Measurements from ENCODE around the gene MDK.
"Not testable (repeated sequence)": the region's sequence is repeated elsewhere in the genome, so short reads cannot be mapped to it uniquely, and the experiment has no call there.

MDK gene

GRCh38 chr11:46378811-46379481 lies 2.5 kb upstream of the MDK start:
- Histone ChIP-seq H2BK5ac (ENCODE audit: low read length) (no peak overlapping the region), H3K9ac (ENCODE audit: low read length) (no peak overlapping the region), H3K79me1 (ENCODE audit: low read length) (no peaks in the 10 kb centered on the region), H3K23ac (ENCODE audit: low read length) (no peak overlapping the region), H2AK5ac (ENCODE audit: low read length) (no peak overlapping the region), H3K4me1 (ENCODE audit: control insufficient read depth, low read depth, low read length) (peaks cover 3% of the 10 kb centered on the region), H3K56ac (ENCODE audit: low read length) (peak overlapping the region; percentile 35), H3K18ac (ENCODE audit: low read length) (no peak overlapping the region), H3K79me2 (ENCODE audit: control insufficient read depth, insufficient read depth, low read length) (no peaks in the 10 kb centered on the region), H3K36me3 (ENCODE audit: control insufficient read depth, insufficient read depth, low read length) (peaks cover 4% of the 10 kb centered on the region), H3K27me3 (ENCODE audit: insufficient read depth, low read length, poor library complexity) (no peaks in the 10 kb centered on the region), H2BK15ac (replicated peaks; ENCODE audit: low read depth) (no peak overlapping the region), H3K4ac (ENCODE audit: low read depth, low read length) (no peak overlapping the region), H3K4me2 (ENCODE audit: low read length) (no peak overlapping the region), H2BK120ac (ENCODE audit: low read depth, low read length) (no peak overlapping the region), H4K5ac (ENCODE audit: low read length) (no peak overlapping the region), H3K27ac (ENCODE audit: low read depth, low read length) (peak overlapping the region; percentile 14), H3K4me3 (ENCODE audit: low read length) (no peak overlapping the region), H4K8ac (ENCODE audit: low read depth, low read length) (no peak overlapping the region)
- no peak for DNase-seq
- no CpG with 5 or more reads among the region's 20 CpGs for WGBS (ENCODE audit: extremely low coverage, insufficient coverage, low lambda C conversion rate)

DNA sequence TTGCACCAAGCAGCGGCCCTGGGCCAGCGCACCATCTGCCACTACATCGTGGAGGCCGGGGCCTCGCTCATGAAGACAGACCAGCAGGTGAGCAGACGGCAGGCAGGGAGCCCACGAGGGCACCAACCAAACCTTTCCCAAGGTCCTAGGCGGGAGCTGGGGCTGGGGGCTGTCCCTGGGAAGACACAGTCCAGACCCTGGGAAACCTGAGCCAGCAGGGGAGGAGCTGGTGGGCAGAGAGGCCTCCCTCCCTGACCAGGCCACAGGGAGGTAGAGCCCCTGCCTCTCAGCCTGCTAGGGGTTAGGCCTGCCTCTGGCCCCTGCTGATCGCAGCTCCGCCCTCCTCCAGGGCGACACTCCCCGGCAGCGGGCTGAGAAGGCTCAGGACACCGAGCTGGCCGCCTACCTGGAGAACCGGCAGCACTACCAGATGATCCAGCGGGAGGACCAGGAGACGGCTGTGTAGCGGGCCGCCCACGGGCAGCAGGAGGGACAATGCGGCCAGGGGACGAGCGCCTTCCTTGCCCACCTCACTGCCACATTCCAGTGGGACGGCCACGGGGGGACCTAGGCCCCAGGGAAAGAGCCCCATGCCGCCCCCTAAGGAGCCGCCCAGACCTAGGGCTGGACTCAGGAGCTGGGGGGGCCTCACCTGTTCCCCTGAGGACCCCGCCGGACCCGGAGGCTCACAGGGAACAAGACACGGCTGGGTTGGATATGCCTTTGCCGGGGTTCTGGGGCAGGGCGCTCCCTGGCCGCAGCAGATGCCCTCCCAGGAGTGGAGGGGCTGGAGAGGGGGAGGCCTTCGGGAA lies 1.8 kb upstream of the MDK start:
- WGBS (ENCODE audit: extremely low coverage, insufficient coverage, low lambda C conversion rate) = no CpG with 5 or more reads among the region's 36 CpGs
- not testable (repeated sequence) for H3K27me3 ChIP-seq (ENCODE audit: insufficient read depth, low read length, poor library complexity); H3K79me1 ChIP-seq (ENCODE audit: low read length); H3K23ac ChIP-seq (ENCODE audit: low read length); H2BK5ac ChIP-seq (ENCODE audit: low read length); H4K8ac ChIP-seq (ENCODE audit: low read depth, low read length); H2BK15ac ChIP-seq (replicated peaks; ENCODE audit: low read depth); H3K79me2 ChIP-seq (ENCODE audit: control insufficient read depth, insufficient read depth, low read length); H4K5ac ChIP-seq (ENCODE audit: low read length); H2AK5ac ChIP-seq (ENCODE audit: low read length); H3K4me2 ChIP-seq (ENCODE audit: low read length); H3K4me3 ChIP-seq (ENCODE audit: low read length); H3K4ac ChIP-seq (ENCODE audit: low read depth, low read length); H3K4me1 ChIP-seq (ENCODE audit: control insufficient read depth, low read depth, low read length); H3K18ac ChIP-seq (ENCODE audit: low read length); H2BK120ac ChIP-seq (ENCODE audit: low read depth, low read length); H3K36me3 ChIP-seq (ENCODE audit: control insufficient read depth, insufficient read depth, low read length)
- Histone ChIP-seq H3K9ac (ENCODE audit: low read length) (peak overlapping the region; percentile 21), H3K27ac (ENCODE audit: low read depth, low read length) (peak overlapping the region; percentile 14), H3K56ac (ENCODE audit: low read length) (peak overlapping the region; percentile 35)
- peak; percentile 93 for DNase-seq

GRCh38 chr11:46380340-46381047 lies 975 bp upstream of the MDK start:
- peak overlapping the region; percentile 36 for H3K4me3 ChIP-seq (ENCODE audit: low read length)
- no peak overlapping the region for H3K23ac ChIP-seq (ENCODE audit: low read length)
- H4K8ac ChIP-seq (ENCODE audit: low read depth, low read length) = no peak overlapping the region
- H3K4me2 ChIP-seq (ENCODE audit: low read length) = peak overlapping the region; percentile 59
- no CpG with 5 or more reads among the region's 45 CpGs for WGBS (ENCODE audit: extremely low coverage, insufficient coverage, low lambda C conversion rate)
- peak overlapping the region; percentile 39 for H2BK120ac ChIP-seq (ENCODE audit: low read depth, low read length)
- no peak overlapping the region for H2BK15ac ChIP-seq (replicated peaks; ENCODE audit: low read depth)
- H3K4ac ChIP-seq (ENCODE audit: low read depth, low read length) = peak overlapping the region; percentile 75
- H3K4me1 ChIP-seq (ENCODE audit: control insufficient read depth, low read depth, low read length) = peaks cover 3% of the 10 kb centered on the region
- H2BK5ac ChIP-seq (ENCODE audit: low read length) = peak overlapping the region; percentile 76
- peak overlapping the region; percentile 66 for H3K9ac ChIP-seq (ENCODE audit: low read length)
- no peaks in the 10 kb centered on the region for H3K79me2 ChIP-seq (ENCODE audit: control insufficient read depth, insufficient read depth, low read length)
- H3K27ac ChIP-seq (ENCODE audit: low read depth, low read length) = peak overlapping the region; percentile 96
- H3K56ac ChIP-seq (ENCODE audit: low read length) = peak overlapping the region; percentile 82
- H3K18ac ChIP-seq (ENCODE audit: low read length) = peak overlapping the region; percentile 87
- H3K79me1 ChIP-seq (ENCODE audit: low read length) = no peaks in the 10 kb centered on the region
- H2AK5ac ChIP-seq (ENCODE audit: low read length) = no peak overlapping the region
- H3K36me3 ChIP-seq (ENCODE audit: control insufficient read depth, insufficient read depth, low read length) = peaks cover 4% of the 10 kb centered on the region
- H3K27me3 ChIP-seq (ENCODE audit: insufficient read depth, low read length, poor library complexity) = no peaks in the 10 kb centered on the region
- H4K5ac ChIP-seq (ENCODE audit: low read length) = no peak overlapping the region
- DNase-seq = peak; percentile 90

- peak overlapping the region; percentile 91 for H3K4me3 ChIP-seq (ENCODE audit: low read length)
- no peak overlapping the region for H2BK15ac ChIP-seq (replicated peaks; ENCODE audit: low read depth)
- no peaks in the 10 kb centered on the region for H3K27me3 ChIP-seq (ENCODE audit: insufficient read depth, low read length, poor library complexity)
- peak overlapping the region; percentile 88 for H3K4ac ChIP-seq (ENCODE audit: low read depth, low read length)
- no peaks in the 10 kb centered on the region for H3K36me3 ChIP-seq (ENCODE audit: control insufficient read depth, insufficient read depth, low read length)
- peak overlapping the region; percentile 76 for H2BK5ac ChIP-seq (ENCODE audit: low read length)
- no peaks in the 10 kb centered on the region for H3K79me1 ChIP-seq (ENCODE audit: low read length)
- peak overlapping the region; percentile 29 for H2BK120ac ChIP-seq (ENCODE audit: low read depth, low read length)
- H3K4me1 ChIP-seq (ENCODE audit: control insufficient read depth, low read depth, low read length) = peaks cover 3% of the 10 kb centered on the region
- DNase-seq = peak; percentile 73
- H3K23ac ChIP-seq (ENCODE audit: low read length) = peak overlapping the region; percentile 73
- peak overlapping the region; percentile 35 for H3K4me2 ChIP-seq (ENCODE audit: low read length)
- no peak overlapping the region for H4K5ac ChIP-seq (ENCODE audit: low read length)
- peak overlapping the region; percentile 57 for H3K27ac ChIP-seq (ENCODE audit: low read depth, low read length)
- H3K9ac ChIP-seq (ENCODE audit: low read length) = peak overlapping the region; percentile 91
- WGBS (ENCODE audit: extremely low coverage, insufficient coverage, low lambda C conversion rate) = no CpG with 5 or more reads among the region's 66 CpGs
- no peak overlapping the region for H4K8ac ChIP-seq (ENCODE audit: low read depth, low read length)
- H3K18ac ChIP-seq (ENCODE audit: low read length) = peak overlapping the region; percentile 76
- H3K56ac ChIP-seq (ENCODE audit: low read length) = peak overlapping the region; percentile 92
- H2AK5ac ChIP-seq (ENCODE audit: low read length) = no peak overlapping the region
- H3K79me2 ChIP-seq (ENCODE audit: control insufficient read depth, insufficient read depth, low read length) = no peaks in the 10 kb centered on the region
Observed at GRCh38 chr11:46381819-46382645, 563 bp downstream of the MDK start.

DNA sequence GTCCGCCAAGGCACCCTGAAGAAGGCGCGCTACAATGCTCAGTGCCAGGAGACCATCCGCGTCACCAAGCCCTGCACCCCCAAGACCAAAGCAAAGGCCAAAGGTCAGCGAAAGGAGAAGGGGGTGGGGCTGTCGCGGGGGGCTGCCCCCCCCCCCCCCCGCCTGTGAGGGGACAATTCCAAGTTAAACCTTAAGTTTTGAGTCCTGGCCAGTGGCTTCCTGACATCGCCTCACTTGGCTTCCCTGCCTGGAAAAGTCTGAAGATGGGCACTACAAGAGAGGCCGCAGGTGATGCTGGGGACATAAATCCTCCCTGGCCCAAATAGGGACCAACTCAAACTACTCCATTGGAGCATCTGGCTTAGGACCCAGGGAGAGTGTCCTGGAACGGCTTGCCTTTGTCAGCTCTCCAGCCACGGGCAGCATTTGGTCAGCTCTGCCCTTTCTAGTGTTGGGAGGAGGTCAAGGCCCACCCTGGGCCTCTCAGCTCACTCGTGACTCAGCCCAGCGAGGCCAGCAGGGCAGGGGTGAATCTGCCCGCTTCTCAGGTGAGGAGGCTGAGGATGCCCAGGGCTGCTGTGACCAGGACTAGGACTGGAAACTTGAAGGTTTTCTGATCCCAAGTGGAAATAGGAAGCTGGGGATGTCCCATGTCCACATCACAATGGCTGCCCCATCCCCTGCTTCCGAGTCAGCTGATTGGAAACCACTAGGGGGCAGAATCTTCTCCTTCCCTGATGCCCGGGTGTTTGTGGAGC lies 1.4 kb downstream of the MDK start:
- Histone ChIP-seq H4K5ac (ENCODE audit: low read length) (no peak overlapping the region), H3K36me3 (ENCODE audit: control insufficient read depth, insufficient read depth, low read length) (no peaks in the 10 kb centered on the region), H3K9ac (ENCODE audit: low read length) (peak overlapping the region; percentile 91), H2BK5ac (ENCODE audit: low read length) (no peak overlapping the region), H3K27ac (ENCODE audit: low read depth, low read length) (no peak overlapping the region), H4K8ac (ENCODE audit: low read depth, low read length) (no peak overlapping the region), H3K23ac (ENCODE audit: low read length) (peak overlapping the region; percentile 83), H3K79me1 (ENCODE audit: low read length) (no peaks in the 10 kb centered on the region), H3K27me3 (ENCODE audit: insufficient read depth, low read length, poor library complexity) (no peaks in the 10 kb centered on the region), H3K18ac (ENCODE audit: low read length) (no peak overlapping the region), H3K4me2 (ENCODE audit: low read length) (peak overlapping the region; percentile 35), H2BK15ac (replicated peaks; ENCODE audit: low read depth) (no peak overlapping the region), H3K4me1 (ENCODE audit: control insufficient read depth, low read depth, low read length) (peaks cover 4% of the 10 kb centered on the region), H3K4me3 (ENCODE audit: low read length) (peak overlapping the region; percentile 91), H2AK5ac (ENCODE audit: low read length) (no peak overlapping the region), H3K56ac (ENCODE audit: low read length) (peak overlapping the region; percentile 92), H2BK120ac (ENCODE audit: low read depth, low read length) (no peak overlapping the region), H3K79me2 (ENCODE audit: control insufficient read depth, insufficient read depth, low read length) (no peaks in the 10 kb centered on the region), H3K4ac (ENCODE audit: low read depth, low read length) (no peak overlapping the region)
- whole genome bisulfite sequencing (ENCODE audit: extremely low coverage, insufficient coverage, low lambda C conversion rate) = no CpG with 5 or more reads among the region's 18 CpGs
- DNase-seq = peak; percentile 74
